Mesenchymal stem cell (in vitro differentiated cells and primary cell): Measurements from ENCODE around the gene RELT.
A peak's percentile ranks its signal among the peaks of the same experiment; 100 is the strongest.

ENCODE experiments used
- DNase-seq: peaks from one replicate; pipeline ENCODE4 v3.0.0-alpha.2; 2013
- H2AFZ ChIP-seq: one replicate; pipeline ENCODE4 v1.6.1; 2013; ENCODE audit warnings: low read depth, mild to moderate bottlenecking, control low read depth, inconsistent platforms, low read length, moderate library complexity
- H2AK5ac ChIP-seq: 2 replicates; pipeline ENCODE4 v1.6.1; 2013; ENCODE audit warnings: low read length, moderate library complexity, mild to moderate bottlenecking, inconsistent platforms; ENCODE audit not compliant: severe bottlenecking
- H2BK120ac ChIP-seq: one replicate; pipeline ENCODE4 v1.6.1; 2013; ENCODE audit warnings: low read depth, mild to moderate bottlenecking, inconsistent platforms, low read length, moderate library complexity
- H2BK12ac ChIP-seq, 2 experiments: one replicate each; pipeline ENCODE4 v1.6.1; 2013; ENCODE audit warnings: inconsistent platforms in 2 of 2, low read length in 2 of 2, mild to moderate bottlenecking in 2 of 2, moderate library complexity in 2 of 2, control low read depth in 1 of 2
- H2BK15ac ChIP-seq: one replicate; pipeline ENCODE4 v1.6.1; 2013; ENCODE audit warnings: mild to moderate bottlenecking, low read depth, inconsistent platforms; ENCODE audit not compliant: poor library complexity, severe bottlenecking
- H2BK5ac ChIP-seq: 2 replicates; pipeline ENCODE4 v1.6.1; 2013; ENCODE audit warnings: low read depth, mild to moderate bottlenecking, low read length, control low read depth, inconsistent platforms; ENCODE audit not compliant: poor library complexity, severe bottlenecking
- H3K14ac ChIP-seq, 2 experiments: one replicate each; pipeline ENCODE4 v1.6.1; 2013; ENCODE audit warnings: inconsistent platforms in 2 of 2, low read length in 2 of 2, control low read depth in 1 of 2, mild to moderate bottlenecking in 1 of 2, moderate library complexity in 1 of 2
- H3K18ac ChIP-seq, 2 experiments: one replicate each; pipeline ENCODE4 v1.6.1; 2013; ENCODE audit warnings: inconsistent platforms in 2 of 2, low read length in 2 of 2, control low read depth in 1 of 2, low read depth in 1 of 2, mild to moderate bottlenecking in 1 of 2
- H3K23ac ChIP-seq, 2 experiments: one replicate each; pipeline ENCODE4 v1.6.1; 2013; ENCODE audit warnings: inconsistent platforms in 2 of 2, low read length in 2 of 2, mild to moderate bottlenecking in 2 of 2, moderate library complexity in 2 of 2, control low read depth in 1 of 2
- H3K27ac ChIP-seq: 2 replicates; pipeline ENCODE4 v1.5.1; 2013; ENCODE audit warnings: mild to moderate bottlenecking, moderate library complexity, low read length, control low read depth, inconsistent platforms; ENCODE audit not compliant: poor library complexity, severe bottlenecking
- H3K27me3 ChIP-seq, 2 experiments: 2 replicates each; pipeline versions ENCODE4 v1.6.1 to v1.7.0; 2013; ENCODE audit warnings: low read length in 2 of 2, mild to moderate bottlenecking in 2 of 2, moderate library complexity in 2 of 2, control low read depth in 1 of 2, inconsistent platforms in 1 of 2; ENCODE audit not compliant: control insufficient read depth in 1 of 2, insufficient read depth in 1 of 2
- H3K36me3 ChIP-seq, 2 experiments: 2 replicates each; pipeline versions ENCODE4 v1.6.1 to v1.7.0; 2013; ENCODE audit warnings: low read length in 2 of 2, control low read depth in 1 of 2, inconsistent platforms in 1 of 2, low read depth in 1 of 2, mild to moderate bottlenecking in 1 of 2; ENCODE audit not compliant: insufficient read depth in 2 of 2, control insufficient read depth in 1 of 2
- H3K4ac ChIP-seq, 2 experiments: one replicate each; pipeline ENCODE4 v1.6.1; 2013; ENCODE audit warnings: inconsistent platforms in 2 of 2, low read length in 2 of 2, mild to moderate bottlenecking in 2 of 2, moderate library complexity in 2 of 2, control low read depth in 1 of 2, low read depth in 1 of 2
- H3K4me1 ChIP-seq: 2 replicates; pipeline ENCODE4 v1.6.1; 2013; ENCODE audit warnings: low read depth, low read length, control low read depth; ENCODE audit not compliant: control insufficient read depth, insufficient read depth
- H3K4me2 ChIP-seq: 2 replicates; pipeline ENCODE4 v1.6.1; 2013; ENCODE audit warnings: low read length, mild to moderate bottlenecking, inconsistent platforms; ENCODE audit not compliant: poor library complexity, severe bottlenecking
- H3K4me3 ChIP-seq, 2 experiments: 2 replicates each; pipeline versions ENCODE4 v1.5.1 to v1.7.0; 2013; ENCODE audit warnings: low read length in 2 of 2, mild to moderate bottlenecking in 2 of 2, control low read depth in 1 of 2, low read depth in 1 of 2; ENCODE audit not compliant: insufficient read depth in 1 of 2
- H3K79me1 ChIP-seq: replicated peaks from 2 replicates; pipeline ENCODE4 v1.6.1; 2013; ENCODE audit warnings: mild to moderate bottlenecking, control low read depth, low read length, inconsistent platforms; ENCODE audit not compliant: poor library complexity, severe bottlenecking
- H3K9ac ChIP-seq: 2 replicates; pipeline ENCODE4 v1.7.0; 2013; ENCODE audit warnings: mild to moderate bottlenecking, low read length, moderate library complexity
- H3K9me3 ChIP-seq: 2 replicates; pipeline ENCODE4 v1.7.0; 2013; ENCODE audit warnings: mild to moderate bottlenecking, low read length; ENCODE audit not compliant: control insufficient read depth
- H4K8ac ChIP-seq: one replicate; pipeline ENCODE4 v1.6.1; 2013; ENCODE audit warnings: inconsistent platforms, mild to moderate bottlenecking, low read length, moderate library complexity
- H4K91ac ChIP-seq: one replicate; pipeline ENCODE4 v1.6.1; 2013; ENCODE audit warnings: mild to moderate bottlenecking, low read length, inconsistent platforms
- WGBS: methylation state at CpG from one replicate; pipeline ENCODE4 v1.1.7; 2013; ENCODE audit warnings: mixed read lengths; 5-methylcytosine and 5-hydroxymethylcytosine counted together

The RELT gene

GRCh38 chr11:73337846-73338245 is 38.4 kb upstream of the RELT start:
- Histone ChIP-seq H3K14ac (no peak overlapping the region), H2AK5ac (no peak overlapping the region), H3K4me3 (no peak overlapping the region), H2BK15ac (no peak overlapping the region), H2BK120ac (no peak overlapping the region), H2BK5ac (no peak overlapping the region), H3K27me3 (no peaks in the 10 kb centered on the region), H3K4me2 (no peak overlapping the region), H3K9me3 (no peaks in the 10 kb centered on the region), H3K4ac (peak overlapping the region in 1 of 2 experiments; percentile 17), H3K79me1 (peaks cover 30% of the 10 kb centered on the region), H4K91ac (no peak overlapping the region), H3K9ac (no peak overlapping the region), H3K18ac (no peak overlapping the region), H3K27ac (no peak overlapping the region), H2BK12ac (no peak overlapping the region), H3K4me1 (peaks cover 38% of the 10 kb centered on the region), H3K36me3 (peaks cover 0 to 37% of the 10 kb centered on the region in 2 experiments), H2AFZ (no peak overlapping the region), H4K8ac (no peak overlapping the region), H3K23ac (no peak overlapping the region)
- DNase-seq, result no peak
- WGBS, result 91% methylated on average over 2 of the region's 2 CpGs

- Histone ChIP-seq H3K36me3 (peaks cover 0 to 37% of the 10 kb centered on the region in 2 experiments), H4K8ac (no peak overlapping the region), H3K9me3 (no peaks in the 10 kb centered on the region), H2AFZ (no peak overlapping the region), H3K79me1 (peaks cover 32% of the 10 kb centered on the region), H3K4me2 (no peak overlapping the region), H2BK120ac (no peak overlapping the region), H3K27ac (no peak overlapping the region), H3K4ac (no peak overlapping the region), H3K27me3 (no peaks in the 10 kb centered on the region), H2AK5ac (no peak overlapping the region), H3K18ac (no peak overlapping the region), H3K4me3 (no peak overlapping the region), H3K4me1 (peaks cover 37% of the 10 kb centered on the region), H3K23ac (no peak overlapping the region), H3K9ac (no peak overlapping the region), H2BK12ac (no peak overlapping the region), H2BK15ac (no peak overlapping the region), H4K91ac (no peak overlapping the region), H3K14ac (peak overlapping the region in 1 of 2 experiments; percentile 47), H2BK5ac (no peak overlapping the region)
- no peak for DNase-seq
- WGBS, result 96% methylated on average over 4 of the region's 4 CpGs
Observed at GRCh38 chr11:73338279-73338678, 37.9 kb upstream of the RELT start.

GRCh38 chr11:73340164-73340563 is 36.0 kb upstream of the RELT start:
- WGBS, result 57% methylated on average over 3 of the region's 3 CpGs
- Histone ChIP-seq H3K4ac (no peak overlapping the region), H3K14ac (no peak overlapping the region), H3K79me1 (peaks cover 43% of the 10 kb centered on the region), H4K8ac (no peak overlapping the region), H3K18ac (no peak overlapping the region), H2BK5ac (no peak overlapping the region), H4K91ac (no peak overlapping the region), H2BK15ac (no peak overlapping the region), H3K4me1 (peaks cover 36% of the 10 kb centered on the region), H3K9me3 (no peaks in the 10 kb centered on the region), H2BK120ac (no peak overlapping the region), H3K23ac (no peak overlapping the region), H3K27me3 (no peaks in the 10 kb centered on the region), H2AK5ac (no peak overlapping the region), H3K9ac (no peak overlapping the region), H2BK12ac (no peak overlapping the region), H3K36me3 (peaks cover 0 to 53% of the 10 kb centered on the region in 2 experiments), H3K4me2 (no peak overlapping the region), H3K4me3 (no peak overlapping the region), H3K27ac (no peak overlapping the region), H2AFZ (no peak overlapping the region)
- no peak for DNase-seq

GRCh38 chr11:73342633-73343032 is 33.6 kb upstream of the RELT start:
- no peak overlapping the region for H3K9ac ChIP-seq
- peak overlapping the region; percentile 20 for H2BK120ac ChIP-seq
- H3K36me3 ChIP-seq, result peaks cover 9 to 63% of the 10 kb centered on the region in 2 experiments
- H4K8ac ChIP-seq, result peak overlapping the region; percentile 48
- peak overlapping the region in 1 of 2 experiments; percentile 80 for H3K14ac ChIP-seq
- H3K4me3 ChIP-seq, result peak overlapping the region; percentile 27 to 60
- H3K79me1 ChIP-seq, result peaks cover 63% of the 10 kb centered on the region
- H3K27ac ChIP-seq, result no peak overlapping the region
- H3K18ac ChIP-seq, result peak overlapping the region in 1 of 2 experiments; percentile 54
- no peaks in the 10 kb centered on the region for H3K27me3 ChIP-seq
- peak overlapping the region in 1 of 2 experiments; percentile 34 for H3K23ac ChIP-seq
- H2AK5ac ChIP-seq, result no peak overlapping the region
- H3K4me1 ChIP-seq, result peaks cover 43% of the 10 kb centered on the region
- H3K4me2 ChIP-seq, result peak overlapping the region; percentile 58
- H2BK12ac ChIP-seq, result peak overlapping the region in 1 of 2 experiments; percentile 10
- no peak overlapping the region for H2BK5ac ChIP-seq
- no peaks in the 10 kb centered on the region for H3K9me3 ChIP-seq
- H2BK15ac ChIP-seq, result no peak overlapping the region
- no peak overlapping the region for H4K91ac ChIP-seq
- H3K4ac ChIP-seq, result no peak overlapping the region
- H2AFZ ChIP-seq, result no peak overlapping the region
- 23% methylated on average over 25 of the region's 54 CpGs for WGBS
- DNase-seq, result no peak
